ENCODE measurements around the gene ABI3.

- TF ChIP-seq CTCF (IDR thresholded peaks at IDR 0.05) (no peak), POLR2A (IDR thresholded peaks at IDR 0.05) (no peak), POLR2AphosphoS5 (IDR thresholded peaks at IDR 0.05) (no peak)
Measured at GRCh38 chr17:49258394-49258793, 47.9 kb downstream of the ABI3 start.

Measured in stomach (tissue), 4 donors.